Measurements from ENCODE around the gene DYSF.

The DYSF gene

GRCh38 chr2:71699428-71699827 lies 246.1 kb downstream of the DYSF start:
- WGBS (ENCODE audit: insufficient coverage, insufficient read length) = no CpG with 5 or more reads among the region's 6 CpGs
- DNase-seq (ENCODE audit: low read depth, low spot score) = no peak
- Histone ChIP-seq H3K4me3 (ENCODE audit: low read length) (no peak overlapping the region), H3K27ac (ENCODE audit: low read length) (no peak overlapping the region), H3K27me3 (ENCODE audit: control insufficient read depth, insufficient read depth, low read length) (no peaks in the 10 kb centered on the region), H3K36me3 (ENCODE audit: control insufficient read depth, insufficient read depth, low read length) (no peaks in the 10 kb centered on the region), H3K4me1 (ENCODE audit: control insufficient read depth, insufficient read depth, low read length) (peaks cover 4% of the 10 kb centered on the region), H3K9me3 (ENCODE audit: control insufficient read depth, insufficient read depth, low read length) (no peaks in the 10 kb centered on the region)

- no peaks in the 10 kb centered on the region for H3K9me3 ChIP-seq (ENCODE audit: control insufficient read depth, insufficient read depth, low read length)
- WGBS (ENCODE audit: insufficient coverage, insufficient read length) = no CpG with 5 or more reads among the region's 11 CpGs
- H3K27ac ChIP-seq (ENCODE audit: low read length) = no peak overlapping the region
- H3K4me1 ChIP-seq (ENCODE audit: control insufficient read depth, insufficient read depth, low read length) = peaks cover 1% of the 10 kb centered on the region; the same call in 1 of the 2 replicates
- H3K27me3 ChIP-seq (ENCODE audit: control insufficient read depth, insufficient read depth, low read length) = no peaks in the 10 kb centered on the region
- no peak for DNase-seq (ENCODE audit: low read depth, low spot score)
- no peak overlapping the region for H3K4me3 ChIP-seq (ENCODE audit: low read length)
- no peaks in the 10 kb centered on the region for H3K36me3 ChIP-seq (ENCODE audit: control insufficient read depth, insufficient read depth, low read length)
Measured at GRCh38 chr2:71700041-71700657, 246.8 kb downstream of the DYSF start.

GRCh38 chr2:71700658-71701397 lies 247.5 kb downstream of the DYSF start:
- Histone ChIP-seq H3K4me1 (ENCODE audit: control insufficient read depth, insufficient read depth, low read length) (no peaks in the 10 kb centered on the region; the same call in 1 of the 2 replicates), H3K9me3 (ENCODE audit: control insufficient read depth, insufficient read depth, low read length) (no peaks in the 10 kb centered on the region), H3K4me3 (ENCODE audit: low read length) (no peak overlapping the region), H3K27ac (ENCODE audit: low read length) (no peak overlapping the region), H3K27me3 (ENCODE audit: control insufficient read depth, insufficient read depth, low read length) (no peaks in the 10 kb centered on the region), H3K36me3 (ENCODE audit: control insufficient read depth, insufficient read depth, low read length) (no peaks in the 10 kb centered on the region)
- no peak for DNase-seq (ENCODE audit: low read depth, low spot score)
- no CpG with 5 or more reads among the region's 21 CpGs for WGBS (ENCODE audit: insufficient coverage, insufficient read length)

- H3K9me3 ChIP-seq (ENCODE audit: control insufficient read depth, insufficient read depth, low read length) = no peaks in the 10 kb centered on the region
- no peaks in the 10 kb centered on the region for H3K27me3 ChIP-seq (ENCODE audit: control insufficient read depth, insufficient read depth, low read length)
- WGBS (ENCODE audit: insufficient coverage, insufficient read length) = no CpG with 5 or more reads among the region's 15 CpGs
- H3K36me3 ChIP-seq (ENCODE audit: control insufficient read depth, insufficient read depth, low read length) = no peaks in the 10 kb centered on the region
- no peak for DNase-seq (ENCODE audit: low read depth, low spot score)
- H3K4me3 ChIP-seq (ENCODE audit: low read length) = no peak overlapping the region
- H3K4me1 ChIP-seq (ENCODE audit: control insufficient read depth, insufficient read depth, low read length) = no peaks in the 10 kb centered on the region; the same call in 1 of the 2 replicates
- no peak overlapping the region for H3K27ac ChIP-seq (ENCODE audit: low read length)
Measured at GRCh38 chr2:71702071-71702970, 249.0 kb downstream of the DYSF start.

GRCh38 chr2:71702971-71703898 lies 249.9 kb downstream of the DYSF start:
- Histone ChIP-seq H3K27me3 (ENCODE audit: control insufficient read depth, insufficient read depth, low read length) (no peaks in the 10 kb centered on the region), H3K9me3 (ENCODE audit: control insufficient read depth, insufficient read depth, low read length) (no peaks in the 10 kb centered on the region), H3K27ac (ENCODE audit: low read length) (no peak overlapping the region), H3K4me1 (ENCODE audit: control insufficient read depth, insufficient read depth, low read length) (no peaks in the 10 kb centered on the region; the same call in 1 of the 2 replicates), H3K36me3 (ENCODE audit: control insufficient read depth, insufficient read depth, low read length) (no peaks in the 10 kb centered on the region), H3K4me3 (ENCODE audit: low read length) (no peak overlapping the region)
- no peak for DNase-seq (ENCODE audit: low read depth, low spot score)
- WGBS (ENCODE audit: insufficient coverage, insufficient read length) = no CpG with 5 or more reads among the region's 13 CpGs

- no peaks in the 10 kb centered on the region for H3K9me3 ChIP-seq (ENCODE audit: control insufficient read depth, insufficient read depth, low read length)
- no peaks in the 10 kb centered on the region; the same call in 1 of the 2 replicates for H3K4me1 ChIP-seq (ENCODE audit: control insufficient read depth, insufficient read depth, low read length)
- no peak overlapping the region for H3K4me3 ChIP-seq (ENCODE audit: low read length)
- WGBS (ENCODE audit: insufficient coverage, insufficient read length) = no CpG with 5 or more reads among the region's 9 CpGs
- no peak for DNase-seq (ENCODE audit: low read depth, low spot score)
- H3K27me3 ChIP-seq (ENCODE audit: control insufficient read depth, insufficient read depth, low read length) = no peaks in the 10 kb centered on the region
- H3K27ac ChIP-seq (ENCODE audit: low read length) = no peak overlapping the region
- no peaks in the 10 kb centered on the region for H3K36me3 ChIP-seq (ENCODE audit: control insufficient read depth, insufficient read depth, low read length)
Measured at GRCh38 chr2:71704131-71704561, 250.8 kb downstream of the DYSF start.

GRCh38 chr2:71704688-71705087 lies 251.3 kb downstream of the DYSF start:
- Histone ChIP-seq H3K9me3 (ENCODE audit: control insufficient read depth, insufficient read depth, low read length) (no peaks in the 10 kb centered on the region), H3K4me1 (ENCODE audit: control insufficient read depth, insufficient read depth, low read length) (no peaks in the 10 kb centered on the region; the same call in 1 of the 2 replicates), H3K27me3 (ENCODE audit: control insufficient read depth, insufficient read depth, low read length) (no peaks in the 10 kb centered on the region), H3K4me3 (ENCODE audit: low read length) (no peak overlapping the region), H3K27ac (ENCODE audit: low read length) (no peak overlapping the region), H3K36me3 (ENCODE audit: control insufficient read depth, insufficient read depth, low read length) (no peaks in the 10 kb centered on the region)
- no peak for DNase-seq (ENCODE audit: low read depth, low spot score)
- WGBS (ENCODE audit: insufficient coverage, insufficient read length) = no CpG with 5 or more reads among the region's 5 CpGs

GRCh38 chr2:71705171-71705960 lies 252.0 kb downstream of the DYSF start:
- Histone ChIP-seq H3K4me3 (ENCODE audit: low read length) (no peak overlapping the region), H3K27me3 (ENCODE audit: control insufficient read depth, insufficient read depth, low read length) (no peaks in the 10 kb centered on the region), H3K36me3 (ENCODE audit: control insufficient read depth, insufficient read depth, low read length) (no peaks in the 10 kb centered on the region), H3K27ac (ENCODE audit: low read length) (no peak overlapping the region), H3K4me1 (ENCODE audit: control insufficient read depth, insufficient read depth, low read length) (no peaks in the 10 kb centered on the region; the same call in 1 of the 2 replicates), H3K9me3 (ENCODE audit: control insufficient read depth, insufficient read depth, low read length) (no peaks in the 10 kb centered on the region)
- WGBS (ENCODE audit: insufficient coverage, insufficient read length) = no CpG with 5 or more reads among the region's 19 CpGs
- no peak for DNase-seq (ENCODE audit: low read depth, low spot score)

GRCh38 chr2:71706121-71706520 lies 252.8 kb downstream of the DYSF start:
- no peaks in the 10 kb centered on the region; the same call in 1 of the 2 replicates for H3K4me1 ChIP-seq (ENCODE audit: control insufficient read depth, insufficient read depth, low read length)
- WGBS (ENCODE audit: insufficient coverage, insufficient read length) = no CpG with 5 or more reads among the region's 4 CpGs
- no peak overlapping the region for H3K4me3 ChIP-seq (ENCODE audit: low read length)
- no peaks in the 10 kb centered on the region for H3K36me3 ChIP-seq (ENCODE audit: control insufficient read depth, insufficient read depth, low read length)
- no peak overlapping the region for H3K27ac ChIP-seq (ENCODE audit: low read length)
- DNase-seq (ENCODE audit: low read depth, low spot score) = no peak
- H3K27me3 ChIP-seq (ENCODE audit: control insufficient read depth, insufficient read depth, low read length) = no peaks in the 10 kb centered on the region
- H3K9me3 ChIP-seq (ENCODE audit: control insufficient read depth, insufficient read depth, low read length) = no peaks in the 10 kb centered on the region

All from iPS DF 6.9 (cell line).